Anterior cingulate cortex (tissue), 58 donors: ENCODE measurements around the gene CAB39L.

Experiments
- DNase-seq, 58 donors: peaks; one replicate each; lab custom pipeline; 2025; lab: John Stamatoyannopoulos, UW

Gene CAB39L

DNA sequence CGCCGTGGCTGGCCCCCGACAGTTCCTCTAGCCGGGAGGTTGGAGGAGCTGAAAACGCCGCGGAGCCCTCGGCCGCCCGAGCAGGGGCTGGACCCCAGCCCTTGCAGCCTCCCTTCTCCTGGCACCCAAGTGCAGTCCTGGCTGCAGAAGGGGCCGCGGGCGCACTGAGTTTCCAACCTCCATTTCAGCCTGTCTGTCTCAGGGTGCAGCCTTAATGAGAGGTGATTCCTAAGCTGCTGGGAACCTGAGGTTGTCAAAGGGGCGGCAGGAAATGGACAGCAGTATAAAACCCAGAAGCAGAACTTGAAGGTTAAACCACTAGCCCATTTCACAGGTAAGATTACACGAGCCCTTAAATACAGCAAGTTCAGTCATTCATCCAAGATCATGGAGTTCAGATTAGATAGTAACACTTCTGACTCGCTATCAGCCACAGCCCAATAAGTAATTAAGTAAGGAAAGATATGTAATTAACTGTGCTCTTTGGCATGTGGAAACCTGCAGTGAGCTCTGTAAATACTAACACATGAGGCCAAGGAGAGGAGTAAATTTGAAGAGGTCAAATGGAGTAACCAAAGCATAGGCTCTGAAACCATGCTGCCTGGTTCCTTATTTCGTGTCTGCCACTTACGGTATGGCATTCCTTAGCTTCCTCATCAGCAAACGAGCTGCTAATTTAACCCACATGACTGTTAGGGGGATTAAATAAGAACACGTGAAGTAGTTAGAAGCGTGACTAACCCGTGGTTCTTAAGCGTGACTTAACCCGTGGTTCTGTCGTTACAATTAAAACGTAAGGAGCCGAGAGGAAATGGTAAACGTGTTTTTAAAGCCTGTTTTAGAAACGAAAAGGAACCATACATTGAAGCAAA, 896 bp upstream of the CAB39L start:
- DNase-seq = peak in 12 of 58 donors; percentile 5 to 80 (median 28)

- DNase-seq = peak in 13 of 58 donors; percentile 34 to 72 (median 52)
Observed at GRCh38 chr13:49443357-49443703, 534 bp downstream of the CAB39L start.

GRCh38 chr13:49441846-49442245, 2.0 kb downstream of the CAB39L start:
- no peak for DNase-seq

GRCh38 chr13:49441312-49441711, 2.6 kb downstream of the CAB39L start:
- no peak for DNase-seq

DNA sequence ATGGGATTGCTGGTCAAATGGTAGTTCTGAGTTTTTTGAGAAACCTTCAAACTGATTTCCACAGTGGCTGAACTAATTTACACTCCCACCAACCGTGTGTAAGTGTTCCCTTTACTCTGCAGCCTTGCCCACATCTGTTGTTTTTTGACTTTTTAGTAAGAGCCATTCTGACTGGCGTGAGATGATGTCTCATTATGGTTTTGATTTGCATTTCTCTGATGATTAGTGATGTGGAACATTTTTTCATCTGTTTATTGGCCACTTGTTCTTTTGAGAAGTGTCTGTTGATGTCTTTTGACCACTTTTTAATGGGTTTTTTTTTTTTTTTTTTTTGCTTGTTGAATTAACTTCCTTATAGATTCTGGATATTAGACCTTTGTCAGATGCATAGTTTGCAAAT, 4.3 kb downstream of the CAB39L start:
- no peak for DNase-seq

- no peak for DNase-seq
Observed at GRCh38 chr13:49437705-49438104, 6.2 kb downstream of the CAB39L start.

- peak in 15 of 58 donors; percentile 2 to 32 (median 8) for DNase-seq
Observed at GRCh38 chr13:49436890-49437289, 7.0 kb downstream of the CAB39L start.

- no peak for DNase-seq
Observed at GRCh38 chr13:49435992-49436391, 7.9 kb downstream of the CAB39L start.

- DNase-seq = no peak
Observed at GRCh38 chr13:49429121-49429520, 14.7 kb downstream of the CAB39L start.

- no peak for DNase-seq
Observed at GRCh38 chr13:49428041-49428763, 15.7 kb downstream of the CAB39L start.

DNA sequence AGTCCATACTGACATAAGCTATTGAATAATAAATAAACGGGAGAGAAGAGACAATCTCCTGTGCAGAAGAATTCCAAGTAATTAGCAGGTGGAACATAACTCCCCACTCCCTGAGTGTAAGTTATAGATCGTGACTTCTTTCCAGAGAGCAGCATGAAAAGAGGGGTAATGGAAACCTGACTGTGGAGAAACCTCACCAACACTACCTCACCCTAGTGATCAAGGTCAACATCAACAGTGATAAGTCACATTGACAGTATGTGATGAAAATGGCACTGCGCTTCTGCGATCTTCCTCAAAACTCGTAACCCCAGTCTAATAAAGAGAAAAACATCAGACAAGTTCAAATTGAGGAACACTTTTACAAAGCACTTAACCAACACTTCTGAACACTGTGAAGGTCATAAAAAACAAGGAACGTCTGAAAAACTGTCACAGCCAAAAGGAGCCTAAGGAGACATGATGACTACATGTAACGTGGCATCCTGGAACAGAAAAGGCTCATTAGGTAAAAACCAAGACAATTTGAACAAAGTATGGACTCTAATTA, 19.8 kb downstream of the CAB39L start:
- no peak for DNase-seq

DNA sequence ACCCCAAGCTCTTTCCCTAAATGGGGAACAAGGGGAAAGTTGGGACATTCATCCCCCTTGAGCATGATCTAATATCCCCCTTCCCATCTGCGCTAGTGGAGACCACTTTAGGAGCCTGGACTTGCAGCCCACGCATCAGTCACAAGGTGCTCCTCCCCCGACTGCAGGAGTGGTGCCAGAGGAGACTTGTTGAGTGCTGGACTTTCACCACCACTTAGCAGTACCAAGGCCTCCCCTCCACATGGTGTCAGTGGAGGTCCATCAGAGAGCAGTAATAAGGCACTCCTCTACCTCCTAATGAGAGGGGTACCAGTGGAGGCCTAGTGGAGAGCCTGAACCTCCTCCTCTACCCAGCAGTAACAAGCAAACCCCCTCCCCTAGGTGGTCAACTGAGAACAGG, 22.5 kb downstream of the CAB39L start:
- no peak for DNase-seq

DNA sequence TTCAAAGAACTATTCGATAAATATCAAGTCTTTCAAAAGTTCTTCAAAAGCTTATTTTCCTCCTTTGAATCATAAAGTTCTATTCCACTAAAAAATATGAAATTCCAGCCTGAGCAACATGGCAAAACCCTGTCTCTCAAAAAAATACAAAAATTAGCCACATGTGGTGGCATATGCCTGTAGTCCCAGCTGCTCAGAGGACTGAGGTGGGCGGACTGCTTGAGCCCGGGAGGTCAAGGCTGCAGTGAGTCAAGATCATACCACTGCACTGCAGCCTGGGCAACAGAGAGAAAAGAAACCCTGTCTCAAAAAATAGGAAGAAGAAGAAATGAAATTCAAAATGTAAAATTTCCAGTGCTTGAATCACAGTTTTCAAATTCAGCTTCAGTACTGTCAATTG, 24.6 kb downstream of the CAB39L start:
- DNase-seq = no peak

DNA sequence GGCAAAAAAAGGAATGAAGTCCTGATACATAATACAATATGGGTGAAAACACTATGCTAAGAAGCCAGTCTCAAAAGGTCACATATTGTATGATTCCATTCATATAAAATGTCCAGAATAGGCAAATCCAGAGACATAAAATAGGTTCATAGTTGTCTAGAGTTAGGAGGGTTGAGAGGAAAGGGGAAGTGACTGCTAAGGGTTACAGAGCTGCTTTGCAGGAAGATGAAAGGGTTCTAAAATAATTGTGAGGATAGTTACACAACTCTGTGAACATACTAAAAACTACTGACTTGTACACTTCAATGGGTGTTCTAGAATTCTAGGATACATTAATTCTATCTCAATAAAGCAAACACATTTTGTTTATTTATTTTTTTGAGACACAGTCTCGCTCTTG, 25.7 kb downstream of the CAB39L start:
- no peak for DNase-seq

GRCh38 chr13:49417161-49417560, 26.7 kb downstream of the CAB39L start:
- DNase-seq = no peak

DNA sequence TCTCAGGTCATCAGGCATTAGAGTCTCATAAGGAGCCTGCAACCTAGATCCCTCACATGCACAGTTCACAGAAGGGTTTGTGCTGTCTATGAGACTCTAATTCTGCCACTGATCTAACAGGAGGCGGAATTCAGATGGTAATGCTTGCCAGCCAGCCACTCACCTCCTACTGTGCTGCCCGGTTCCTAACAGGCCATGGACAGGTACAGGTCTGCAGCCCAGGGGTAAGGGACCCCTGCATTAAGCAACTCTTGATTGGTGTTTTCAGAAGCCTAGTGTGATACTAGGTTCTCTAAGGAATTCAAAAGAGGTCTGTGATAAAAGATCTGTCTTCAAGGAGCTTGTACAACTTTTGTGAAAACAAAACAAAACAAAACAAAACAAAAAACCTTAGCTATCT, 31.1 kb downstream of the CAB39L start:
- no peak for DNase-seq

DNA sequence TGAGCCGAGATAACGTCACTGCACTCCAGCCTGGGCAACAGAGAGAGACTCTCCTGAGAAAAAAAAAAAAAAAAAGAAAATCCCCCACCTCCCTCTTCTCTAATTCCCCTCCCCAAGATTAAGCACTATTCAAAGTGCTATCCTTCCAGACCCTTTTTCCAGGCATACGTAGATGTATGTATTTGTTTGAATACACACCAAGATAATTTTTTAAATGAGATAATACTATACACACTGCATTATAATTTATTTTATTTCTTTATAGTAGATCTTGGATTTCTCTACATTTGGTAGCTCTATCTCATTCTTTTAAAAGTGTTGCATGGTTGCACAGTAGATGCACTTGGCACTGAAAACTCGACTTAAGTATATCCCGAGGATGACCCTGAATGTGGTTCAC, 32.5 kb downstream of the CAB39L start:
- no peak for DNase-seq

GRCh38 chr13:49410477-49410876, 33.4 kb downstream of the CAB39L start:
- no peak for DNase-seq

- DNase-seq = no peak
Observed at GRCh38 chr13:49410006-49410405, 33.9 kb downstream of the CAB39L start.

DNA sequence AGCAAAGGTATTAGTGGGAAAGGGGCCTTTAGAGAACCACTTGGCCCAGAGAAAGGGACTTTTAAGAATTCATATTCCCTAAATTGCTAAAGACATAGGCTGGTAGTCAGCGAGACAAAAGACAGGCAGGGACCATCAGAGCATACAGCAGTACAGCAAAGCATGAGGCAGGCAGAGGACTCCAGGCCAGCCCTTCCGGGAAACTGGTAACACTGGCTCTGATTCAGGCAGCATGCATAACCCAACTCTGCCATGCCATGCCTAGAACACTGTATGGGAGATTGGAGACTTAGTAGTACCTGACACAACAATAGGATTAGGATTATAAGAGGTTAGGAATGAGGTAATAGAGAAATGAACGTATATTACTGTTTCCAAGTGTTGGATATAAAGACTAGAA, 34.9 kb downstream of the CAB39L start:
- DNase-seq = peak in 1 of 58 donors; percentile 44

DNA sequence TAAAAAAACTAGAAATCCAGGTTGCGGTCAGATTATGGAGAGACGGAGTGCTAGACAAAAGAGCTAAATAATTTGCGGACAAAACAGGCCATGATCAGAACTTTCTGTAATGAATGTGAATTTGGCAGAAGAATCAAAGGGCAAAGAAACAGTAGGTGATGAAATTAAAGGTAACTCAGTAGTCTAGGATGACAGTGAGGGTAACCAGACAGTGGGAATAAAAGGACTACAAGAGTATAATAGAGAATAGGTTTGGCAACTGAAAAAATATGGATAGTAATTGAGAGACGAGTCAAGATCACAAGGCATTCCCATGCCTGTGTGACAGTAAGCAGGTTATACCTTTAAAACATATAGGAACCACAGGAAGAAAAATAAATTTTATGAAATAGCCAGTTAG, 35.9 kb downstream of the CAB39L start:
- no peak for DNase-seq

DNA sequence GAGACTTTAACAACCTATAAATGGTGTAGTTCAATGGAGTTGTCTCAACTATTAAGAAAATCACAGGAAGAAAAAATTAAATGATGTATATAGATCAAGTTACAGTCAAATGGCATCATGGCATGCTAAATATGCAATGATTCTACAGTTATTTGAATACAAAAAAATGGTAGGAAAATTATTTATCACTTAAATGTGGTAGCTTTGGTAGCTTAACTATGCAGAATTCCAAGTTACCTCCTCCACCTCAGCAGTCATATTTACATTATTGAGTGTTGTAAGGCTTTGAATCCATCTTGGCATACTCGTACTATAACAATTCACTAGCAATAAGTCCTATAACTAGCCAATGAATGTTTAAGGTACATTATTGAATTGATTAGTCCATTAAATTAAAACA, 36.8 kb downstream of the CAB39L start:
- no peak for DNase-seq
